ENCODE results near the gene DGKG.

- TF ChIP-seq POLR2A (IDR thresholded peaks at IDR 0.05; ENCODE audit: control extremely low read depth in 1 of 2, low read depth in 2 of 2, low read length in 2 of 2) = no peak
- TF ChIP-seq RBBP5 (IDR thresholded peaks at IDR 0.05; ENCODE audit: borderline replicate concordance, low read depth, low read length) = no peak
- TF ChIP-seq CTCF (IDR thresholded peaks at IDR 0.05; ENCODE audit: control extremely low read depth in 1 of 3, insufficient read depth in 1 of 3, low read depth in 1 of 3, low read length in 3 of 3) = peak in 1 of 3 experiments; percentile 57; a peak in 2 of 4 replicates
- TF ChIP-seq SUZ12 (IDR thresholded peaks at IDR 0.05; ENCODE audit: low read length) = no peak
- no peak for TF ChIP-seq PHF8 (conservative IDR thresholded peaks at IDR 0.05; ENCODE audit: low read depth, low read length)
- no peak for TF ChIP-seq SP1 (IDR thresholded peaks at IDR 0.05; ENCODE audit: low read depth, low read length)
- no peak for TF ChIP-seq CEBPB (IDR thresholded peaks at IDR 0.05; ENCODE audit: low read depth, low read length)
These were observed 153.6 kb downstream of the DGKG start for GRCh38 chr3:186208296-186208989.
